NAMALWA (cell line): Measurements from ENCODE around the gene PSMG3.
"Not testable (repeated sequence)": the region's sequence is repeated elsewhere in the genome, so short reads cannot be mapped to it uniquely, and the experiment has no call there.

ENCODE experiments used
- DNase-seq: peaks from one replicate; pipeline ENCODE4 v3.0.0-alpha.2; 2015; ENCODE audit warnings: low spot score

Gene PSMG3

GRCh38 chr7:1533547-1534329 lies 36.1 kb downstream of the PSMG3 start:
- DNase-seq = no peak

GRCh38 chr7:1533255-1533546 lies 36.6 kb downstream of the PSMG3 start:
- no peak for DNase-seq

- DNase-seq = no peak
Measured at GRCh38 chr7:1532456-1533254, 37.2 kb downstream of the PSMG3 start.

- no peak for DNase-seq
Measured at GRCh38 chr7:1531979-1532455, 37.8 kb downstream of the PSMG3 start.

- peak; percentile 50 for DNase-seq
Measured at GRCh38 chr7:1531263-1531978, 38.4 kb downstream of the PSMG3 start.

GRCh38 chr7:1530946-1531262 lies 38.9 kb downstream of the PSMG3 start:
- no peak for DNase-seq

- DNase-seq = no peak
Measured at GRCh38 chr7:1529383-1530116, 40.3 kb downstream of the PSMG3 start.

GRCh38 chr7:1526271-1526754 lies 43.5 kb downstream of the PSMG3 start:
- DNase-seq = no peak

- DNase-seq = no peak
Measured at GRCh38 chr7:1525409-1525808, 44.4 kb downstream of the PSMG3 start.

GRCh38 chr7:1523844-1524243 lies 46.0 kb downstream of the PSMG3 start:
- DNase-seq = no peak

GRCh38 chr7:1523208-1523607 lies 46.6 kb downstream of the PSMG3 start:
- DNase-seq = no peak

GRCh38 chr7:1521456-1521855 lies 48.4 kb downstream of the PSMG3 start:
- DNase-seq = no peak

GRCh38 chr7:1520539-1521234 lies 49.1 kb downstream of the PSMG3 start:
- no peak for DNase-seq

GRCh38 chr7:1519322-1519922 lies 50.4 kb downstream of the PSMG3 start:
- DNase-seq = not testable (repeated sequence)
